Measurements from ENCODE around the gene MTUS2. TPM values are rescaled to one million over a fixed set of nuclear protein-coding genes. Genes with fewer than 3 reads are reported as not detected.

Gene MTUS2
- total RNA-seq, 1 donor from 2014 or later = 0.90 TPM

DNA sequence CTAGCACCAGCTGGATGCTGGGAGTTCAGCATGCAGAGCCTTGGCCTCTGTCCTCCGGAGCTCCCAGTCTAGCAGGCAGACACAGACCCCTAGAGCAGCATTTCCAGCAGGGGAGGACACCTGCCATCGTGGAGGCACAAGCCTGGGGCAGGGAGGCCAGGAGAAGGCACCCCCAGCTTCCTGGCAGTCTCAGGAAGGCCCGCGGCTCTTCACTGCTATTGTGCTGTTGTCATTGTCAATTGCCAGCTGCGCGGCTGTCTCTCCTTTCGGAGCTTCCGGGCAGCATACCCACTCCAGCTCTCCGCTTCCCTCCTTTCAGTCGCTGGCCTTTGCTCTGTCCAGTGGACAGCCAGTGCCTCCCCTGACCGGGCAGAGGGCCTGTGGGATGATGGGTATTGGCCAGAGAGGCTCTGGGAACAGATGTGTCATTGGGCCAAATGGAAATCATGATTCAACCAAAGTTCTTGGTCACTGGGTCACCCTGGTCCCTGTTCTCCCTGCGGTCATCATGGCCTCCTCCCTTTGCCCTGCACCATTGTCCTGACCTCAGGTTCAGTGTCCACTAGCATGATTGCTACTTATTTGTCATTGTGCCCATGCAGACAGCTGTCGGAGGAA, 682.4 kb downstream of the MTUS2 start:
- Mint-ChIP-seq H3K4me3 (ENCODE audit: unreplicated experiment) (no peak overlapping the region), H3K4me1 (ENCODE audit: unreplicated experiment) (peaks cover 2% of the 10 kb centered on the region), H3K27me3 (ENCODE audit: unreplicated experiment) (peaks cover 2% of the 10 kb centered on the region), H3K9me3 (ENCODE audit: unreplicated experiment) (no peaks in the 10 kb centered on the region), H3K27ac (ENCODE audit: unreplicated experiment) (no peak overlapping the region), H3K36me3 (ENCODE audit: low read depth, unreplicated experiment) (no peaks in the 10 kb centered on the region)
- DNase-seq (ENCODE audit: low spot score) = no peak
- TF ChIP-seq, protein P1, sequence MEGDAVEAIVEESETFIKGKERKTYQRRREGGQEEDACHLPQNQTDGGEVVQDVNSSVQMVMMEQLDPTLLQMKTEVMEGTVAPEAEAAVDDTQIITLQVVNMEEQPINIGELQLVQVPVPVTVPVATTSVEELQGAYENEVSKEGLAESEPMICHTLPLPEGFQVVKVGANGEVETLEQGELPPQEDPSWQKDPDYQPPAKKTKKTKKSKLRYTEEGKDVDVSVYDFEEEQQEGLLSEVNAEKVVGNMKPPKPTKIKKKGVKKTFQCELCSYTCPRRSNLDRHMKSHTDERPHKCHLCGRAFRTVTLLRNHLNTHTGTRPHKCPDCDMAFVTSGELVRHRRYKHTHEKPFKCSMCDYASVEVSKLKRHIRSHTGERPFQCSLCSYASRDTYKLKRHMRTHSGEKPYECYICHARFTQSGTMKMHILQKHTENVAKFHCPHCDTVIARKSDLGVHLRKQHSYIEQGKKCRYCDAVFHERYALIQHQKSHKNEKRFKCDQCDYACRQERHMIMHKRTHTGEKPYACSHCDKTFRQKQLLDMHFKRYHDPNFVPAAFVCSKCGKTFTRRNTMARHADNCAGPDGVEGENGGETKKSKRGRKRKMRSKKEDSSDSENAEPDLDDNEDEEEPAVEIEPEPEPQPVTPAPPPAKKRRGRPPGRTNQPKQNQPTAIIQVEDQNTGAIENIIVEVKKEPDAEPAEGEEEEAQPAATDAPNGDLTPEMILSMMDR (IDR thresholded peaks at IDR 0.05; ENCODE audit: unreplicated experiment) = no peak

DNA sequence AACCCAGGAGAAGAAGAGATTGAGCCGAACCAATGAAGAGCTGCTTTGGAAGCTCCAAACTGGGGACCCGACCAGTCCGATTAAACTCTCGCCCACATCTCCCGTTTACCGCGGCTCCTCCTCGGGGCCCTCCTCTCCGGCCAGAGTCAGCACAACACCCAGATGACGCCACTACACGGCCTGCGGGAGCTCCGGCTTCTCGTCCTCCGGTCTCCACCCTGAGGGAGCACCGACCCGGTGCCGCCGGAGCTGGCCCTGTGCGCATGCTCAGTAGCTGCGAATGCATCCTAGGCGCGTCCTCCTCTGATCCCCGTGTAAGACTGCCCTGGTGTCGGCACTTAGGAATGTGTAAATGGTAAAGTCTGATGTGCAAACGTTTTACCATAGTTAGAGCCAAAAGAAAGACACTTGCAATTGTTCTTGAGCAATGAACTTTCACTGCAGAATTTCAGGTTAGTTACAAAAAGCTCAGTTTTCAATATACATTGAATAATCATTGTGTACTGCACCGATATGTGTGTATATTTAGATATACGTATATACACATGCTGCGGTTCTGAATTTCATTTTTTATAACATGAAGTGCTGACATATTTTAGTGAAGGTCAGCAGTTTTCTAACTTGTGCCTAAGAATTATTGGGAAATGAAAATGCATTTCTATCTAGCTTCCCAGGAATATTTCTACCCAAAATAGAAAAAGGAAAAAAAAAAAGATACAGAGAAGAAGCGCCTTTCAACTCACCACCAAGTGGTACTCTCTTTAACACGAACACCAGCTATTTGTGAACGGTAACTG, 683.1 kb downstream of the MTUS2 start:
- H3K4me1 Mint-ChIP-seq (ENCODE audit: unreplicated experiment) = peaks cover 2% of the 10 kb centered on the region
- no peaks in the 10 kb centered on the region for H3K36me3 Mint-ChIP-seq (ENCODE audit: low read depth, unreplicated experiment)
- H3K4me3 Mint-ChIP-seq (ENCODE audit: unreplicated experiment) = no peak overlapping the region
- no peak overlapping the region for H3K27ac Mint-ChIP-seq (ENCODE audit: unreplicated experiment)
- TF ChIP-seq, protein P1 (IDR thresholded peaks at IDR 0.05; ENCODE audit: unreplicated experiment) = no peak
- H3K9me3 Mint-ChIP-seq (ENCODE audit: unreplicated experiment) = no peaks in the 10 kb centered on the region
- DNase-seq (ENCODE audit: low spot score) = peak; percentile 56
- peaks cover 2% of the 10 kb centered on the region for H3K27me3 Mint-ChIP-seq (ENCODE audit: unreplicated experiment)

DNA sequence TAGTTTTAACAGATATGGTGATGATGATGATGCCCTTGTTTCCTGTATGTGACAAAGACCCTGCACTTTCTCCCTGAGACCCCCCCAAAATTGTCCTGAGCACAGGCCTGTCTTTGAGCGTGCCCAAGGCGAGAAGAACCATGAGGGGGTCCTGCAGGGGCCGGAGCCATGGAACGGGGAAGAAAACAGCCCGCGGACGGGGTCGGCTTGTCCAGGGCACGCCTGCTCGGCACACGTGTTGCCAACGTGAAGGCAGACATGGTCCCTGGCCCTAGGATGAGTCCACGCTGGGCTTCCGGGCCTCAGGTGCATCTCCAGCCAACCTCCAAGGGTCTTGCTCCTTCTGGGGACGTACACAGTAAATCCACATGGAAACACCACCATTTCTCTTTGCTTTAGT, 684.6 kb downstream of the MTUS2 start:
- Mint-ChIP-seq H3K4me3 (ENCODE audit: unreplicated experiment) (no peak overlapping the region), H3K9me3 (ENCODE audit: unreplicated experiment) (no peaks in the 10 kb centered on the region)
- TF ChIP-seq, protein P1 (IDR thresholded peaks at IDR 0.05; ENCODE audit: unreplicated experiment) = no peak

DNA sequence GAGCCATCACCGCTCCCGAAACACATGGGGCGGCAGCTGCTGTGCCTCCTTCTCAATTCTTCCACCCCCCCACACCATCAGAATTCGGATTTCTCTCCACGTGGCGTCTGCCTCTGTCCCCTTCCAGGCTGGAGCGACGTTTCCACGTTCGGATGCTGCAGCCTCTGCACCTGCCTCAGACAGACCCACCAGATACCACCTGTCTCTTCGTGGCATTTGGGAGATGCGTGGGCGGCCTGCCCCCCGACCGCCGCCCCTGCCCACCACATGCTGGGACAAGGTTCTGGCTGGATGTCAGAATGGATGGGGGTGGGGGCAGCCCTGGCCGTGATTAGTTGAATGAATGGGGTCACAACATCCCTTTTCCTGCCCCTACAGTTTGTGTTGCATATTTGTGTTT, 685.4 kb downstream of the MTUS2 start:
- DNase-seq (ENCODE audit: low spot score) = no peak
- TF ChIP-seq, protein P1 (IDR thresholded peaks at IDR 0.05; ENCODE audit: unreplicated experiment) = no peak
- Mint-ChIP-seq H3K36me3 (ENCODE audit: low read depth, unreplicated experiment) (no peaks in the 10 kb centered on the region), H3K4me1 (ENCODE audit: unreplicated experiment) (peaks cover 2% of the 10 kb centered on the region), H3K27ac (ENCODE audit: unreplicated experiment) (no peak overlapping the region), H3K27me3 (ENCODE audit: unreplicated experiment) (peaks cover 2% of the 10 kb centered on the region), H3K4me3 (ENCODE audit: unreplicated experiment) (no peak overlapping the region), H3K9me3 (ENCODE audit: unreplicated experiment) (no peaks in the 10 kb centered on the region)

More for the DNA sequence above, 684.6 kb downstream of the MTUS2 start:
- H3K27ac Mint-ChIP-seq (ENCODE audit: unreplicated experiment) = no peak overlapping the region
- H3K4me1 Mint-ChIP-seq (ENCODE audit: unreplicated experiment) = peaks cover 2% of the 10 kb centered on the region
- DNase-seq (ENCODE audit: low spot score) = no peak
- no peaks in the 10 kb centered on the region for H3K36me3 Mint-ChIP-seq (ENCODE audit: low read depth, unreplicated experiment)
- H3K27me3 Mint-ChIP-seq (ENCODE audit: unreplicated experiment) = peaks cover 2% of the 10 kb centered on the region

DNA sequence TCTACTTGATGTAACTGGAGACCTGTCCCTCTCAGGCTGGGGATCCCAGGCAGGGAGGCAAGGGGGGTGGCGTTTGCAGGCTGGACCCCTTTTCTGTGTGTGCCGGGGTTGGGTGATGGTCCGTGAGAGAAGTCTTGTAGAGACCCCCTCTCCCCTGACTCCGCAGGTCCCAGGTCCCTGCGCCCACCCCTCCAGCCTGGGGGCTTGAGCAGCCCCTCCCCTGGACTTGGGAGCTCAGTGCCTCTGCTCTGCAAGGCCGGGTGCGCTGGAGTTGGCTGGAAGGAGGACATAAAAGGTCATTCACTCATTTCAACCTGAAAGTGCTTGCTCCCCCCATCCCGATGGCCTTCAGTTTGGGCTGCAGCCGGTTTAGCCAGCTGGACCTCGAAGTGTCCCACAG, 685.8 kb downstream of the MTUS2 start:
- no peak for DNase-seq (ENCODE audit: low spot score)
- TF ChIP-seq, protein P1 (IDR thresholded peaks at IDR 0.05; ENCODE audit: unreplicated experiment) = no peak
- peaks cover 2% of the 10 kb centered on the region for H3K4me1 Mint-ChIP-seq (ENCODE audit: unreplicated experiment)
- H3K9me3 Mint-ChIP-seq (ENCODE audit: unreplicated experiment) = no peaks in the 10 kb centered on the region
- no peak overlapping the region for H3K4me3 Mint-ChIP-seq (ENCODE audit: unreplicated experiment)
- no peak overlapping the region for H3K27ac Mint-ChIP-seq (ENCODE audit: unreplicated experiment)
- H3K27me3 Mint-ChIP-seq (ENCODE audit: unreplicated experiment) = peaks cover 2% of the 10 kb centered on the region
- no peaks in the 10 kb centered on the region for H3K36me3 Mint-ChIP-seq (ENCODE audit: low read depth, unreplicated experiment)
